ENCODE results near the gene TEK. TPM values are rescaled to one million over a fixed set of nuclear protein-coding genes. Genes with fewer than 3 reads are reported as not detected.

TEK gene
- total and polyA plus RNA-seq, 2 donors (not counting 1 experiment from before 2014, with no cell fraction given) = not detected

DNA sequence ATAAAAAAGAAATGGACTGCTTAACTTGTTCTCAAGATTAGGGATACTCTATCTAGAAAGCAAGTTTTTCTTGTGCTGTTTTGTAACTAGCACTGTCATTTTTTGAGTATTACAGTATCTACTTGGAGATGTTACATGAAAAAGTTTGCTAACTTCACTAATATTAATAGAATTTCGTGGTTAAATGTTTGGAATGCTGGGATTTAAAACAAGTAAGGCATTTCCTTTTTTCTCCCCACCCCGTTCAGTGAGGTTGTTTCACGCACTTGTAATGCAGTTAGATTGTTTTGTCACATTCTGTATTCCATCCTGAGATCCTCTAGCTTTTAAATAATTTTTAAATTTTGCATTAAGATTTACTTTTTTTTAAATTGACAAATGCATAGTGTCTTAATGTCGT lies 20.0 kb upstream of the TEK start:
- ChIA-PET POLR2A (no interaction called here), CTCF (no interaction called here)
- Histone ChIP-seq H3K79me2 (ENCODE audit: control insufficient read depth, insufficient read depth, low read length) (no peaks in the 10 kb centered on the region), H3K9ac (ENCODE audit: low read length) (no peak overlapping the region), H3K36me3 (replicated peaks in 1 of 2; ENCODE audit: control extremely low read depth in 1 of 2, control insufficient read depth in 1 of 2, extremely low read depth in 1 of 2, insufficient read depth in 2 of 2, low read length in 1 of 2) (no peaks in the 10 kb centered on the region), H4K20me1 (ENCODE audit: control insufficient read depth, insufficient read depth, low read length, poor library complexity, severe bottlenecking) (no peaks in the 10 kb centered on the region), H3K27ac (ENCODE audit: low read length in 2 of 2) (no peak overlapping the region), H3K9me3 (ENCODE audit: control extremely low read depth in 1 of 3, control insufficient read depth in 2 of 3, insufficient read depth in 1 of 3, low read length in 2 of 3) (no peaks in the 10 kb centered on the region), H3K27me3 (replicated peaks in 1 of 4; ENCODE audit: control extremely low read depth in 1 of 4, control insufficient read depth in 3 of 4, insufficient read depth in 4 of 4, low read length in 3 of 4) (no peaks in the 10 kb centered on the region), H3K4me3 (ENCODE audit: control extremely low read depth in 1 of 5, extremely low read depth in 1 of 5, insufficient read depth in 1 of 5, low read depth in 2 of 5, low read length in 4 of 5) (no peak overlapping the region), H3K4me2 (replicated peaks; ENCODE audit: low read depth, low read length, poor library complexity, severe bottlenecking) (no peak overlapping the region), H3K4me1 (ENCODE audit: control insufficient read depth in 2 of 2, insufficient read depth in 2 of 2, low read length in 2 of 2) (no peaks in the 10 kb centered on the region), H2AFZ (ENCODE audit: insufficient read depth, low read depth, low read length, poor library complexity, severe bottlenecking) (no peak overlapping the region)
- DNase-seq = no peak
- Mint-ChIP-seq H3K27ac (no peak overlapping the region), H3K4me3 (no peak overlapping the region), H3K4me1 (no peaks in the 10 kb centered on the region), H3K9me3 (ENCODE audit: insufficient read depth) (no peaks in the 10 kb centered on the region), H3K27me3 (peaks cover 6% of the 10 kb centered on the region)
- intact Hi-C loops (cut with micrococcal nuclease) = no loop called here
- TF ChIP-seq, protein P1, sequence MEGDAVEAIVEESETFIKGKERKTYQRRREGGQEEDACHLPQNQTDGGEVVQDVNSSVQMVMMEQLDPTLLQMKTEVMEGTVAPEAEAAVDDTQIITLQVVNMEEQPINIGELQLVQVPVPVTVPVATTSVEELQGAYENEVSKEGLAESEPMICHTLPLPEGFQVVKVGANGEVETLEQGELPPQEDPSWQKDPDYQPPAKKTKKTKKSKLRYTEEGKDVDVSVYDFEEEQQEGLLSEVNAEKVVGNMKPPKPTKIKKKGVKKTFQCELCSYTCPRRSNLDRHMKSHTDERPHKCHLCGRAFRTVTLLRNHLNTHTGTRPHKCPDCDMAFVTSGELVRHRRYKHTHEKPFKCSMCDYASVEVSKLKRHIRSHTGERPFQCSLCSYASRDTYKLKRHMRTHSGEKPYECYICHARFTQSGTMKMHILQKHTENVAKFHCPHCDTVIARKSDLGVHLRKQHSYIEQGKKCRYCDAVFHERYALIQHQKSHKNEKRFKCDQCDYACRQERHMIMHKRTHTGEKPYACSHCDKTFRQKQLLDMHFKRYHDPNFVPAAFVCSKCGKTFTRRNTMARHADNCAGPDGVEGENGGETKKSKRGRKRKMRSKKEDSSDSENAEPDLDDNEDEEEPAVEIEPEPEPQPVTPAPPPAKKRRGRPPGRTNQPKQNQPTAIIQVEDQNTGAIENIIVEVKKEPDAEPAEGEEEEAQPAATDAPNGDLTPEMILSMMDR (IDR thresholded peaks at IDR 0.05) = no peak
- TF ChIP-seq EZH2 (IDR thresholded peaks at IDR 0.05; ENCODE audit: borderline replicate concordance, insufficient read depth, low read depth, low read length, poor library complexity, severe bottlenecking) = no peak
- WGBS (ENCODE audit: insufficient coverage) = no CpG with 5 or more reads among the region's 4 CpGs
- ATAC-seq (ENCODE audit: low read depth) = no peak

DNA sequence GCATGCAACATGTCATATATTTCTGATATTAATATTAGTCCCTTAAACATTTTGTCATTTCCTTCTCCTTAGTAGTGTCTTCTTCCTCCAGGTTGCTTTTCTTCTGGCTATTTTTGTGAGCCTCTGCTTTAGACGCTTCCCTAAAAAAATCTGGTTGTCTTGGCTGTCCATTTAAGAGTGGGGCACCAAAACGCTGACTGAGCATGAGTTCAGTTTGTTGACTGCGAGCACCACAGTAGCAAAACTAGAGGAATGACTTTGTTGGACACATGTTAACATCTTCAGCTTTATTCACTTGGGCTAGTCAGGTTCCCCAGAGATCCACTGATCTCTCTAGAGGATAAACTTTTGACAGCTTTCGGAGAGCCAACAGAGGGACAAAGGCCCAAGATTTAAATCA lies 19.3 kb upstream of the TEK start:
- no peaks in the 10 kb centered on the region for H3K9me3 ChIP-seq (ENCODE audit: control extremely low read depth in 1 of 3, control insufficient read depth in 2 of 3, insufficient read depth in 1 of 3, low read length in 2 of 3)
- Mint-ChIP-seq H3K27me3 (peaks cover 10% of the 10 kb centered on the region), H3K27ac (no peak overlapping the region), H3K4me1 (no peaks in the 10 kb centered on the region), H3K4me3 (no peak overlapping the region), H3K9me3 (ENCODE audit: insufficient read depth) (no peaks in the 10 kb centered on the region)
- no peaks in the 10 kb centered on the region for H3K27me3 ChIP-seq (replicated peaks in 1 of 4; ENCODE audit: control extremely low read depth in 1 of 4, control insufficient read depth in 3 of 4, insufficient read depth in 4 of 4, low read length in 3 of 4)
- ATAC-seq (ENCODE audit: low read depth) = no peak
- no peaks in the 10 kb centered on the region for H3K4me1 ChIP-seq (ENCODE audit: control insufficient read depth in 2 of 2, insufficient read depth in 2 of 2, low read length in 2 of 2)
- H4K20me1 ChIP-seq (ENCODE audit: control insufficient read depth, insufficient read depth, low read length, poor library complexity, severe bottlenecking) = no peaks in the 10 kb centered on the region
- CTCF ChIA-PET = no interaction called here
- POLR2A ChIA-PET = no interaction called here
- H3K4me3 ChIP-seq (ENCODE audit: control extremely low read depth in 1 of 5, extremely low read depth in 1 of 5, insufficient read depth in 1 of 5, low read depth in 2 of 5, low read length in 4 of 5) = no peak overlapping the region
- H3K9ac ChIP-seq (ENCODE audit: low read length) = no peak overlapping the region
- H3K36me3 ChIP-seq (replicated peaks in 1 of 2; ENCODE audit: control extremely low read depth in 1 of 2, control insufficient read depth in 1 of 2, extremely low read depth in 1 of 2, insufficient read depth in 2 of 2, low read length in 1 of 2) = no peaks in the 10 kb centered on the region
- no peaks in the 10 kb centered on the region for H3K79me2 ChIP-seq (ENCODE audit: control insufficient read depth, insufficient read depth, low read length)
- H2AFZ ChIP-seq (ENCODE audit: insufficient read depth, low read depth, low read length, poor library complexity, severe bottlenecking) = no peak overlapping the region
- no peak for TF ChIP-seq EZH2 (IDR thresholded peaks at IDR 0.05; ENCODE audit: borderline replicate concordance, insufficient read depth, low read depth, low read length, poor library complexity, severe bottlenecking)
- TF ChIP-seq, protein P1 (IDR thresholded peaks at IDR 0.05) = no peak
- no peak overlapping the region for H3K4me2 ChIP-seq (replicated peaks; ENCODE audit: low read depth, low read length, poor library complexity, severe bottlenecking)
- no peak for DNase-seq
- intact Hi-C loops (cut with micrococcal nuclease) = no loop called here
- H3K27ac ChIP-seq (ENCODE audit: low read length in 2 of 2) = no peak overlapping the region
- WGBS (ENCODE audit: insufficient coverage) = 91% methylated on average over 4 of the region's 4 CpGs
